ENCODE data around the gene LDLRAD1. TPM values are rescaled to one million over a fixed set of nuclear protein-coding genes. Genes with fewer than 3 reads are reported as not detected.

Gene LDLRAD1
- total and polyA plus RNA-seq, 10 of the 15 experiments (the other 5 are each of a cell fraction or from before 2014, with no cell fraction given), result not detected

DNA sequence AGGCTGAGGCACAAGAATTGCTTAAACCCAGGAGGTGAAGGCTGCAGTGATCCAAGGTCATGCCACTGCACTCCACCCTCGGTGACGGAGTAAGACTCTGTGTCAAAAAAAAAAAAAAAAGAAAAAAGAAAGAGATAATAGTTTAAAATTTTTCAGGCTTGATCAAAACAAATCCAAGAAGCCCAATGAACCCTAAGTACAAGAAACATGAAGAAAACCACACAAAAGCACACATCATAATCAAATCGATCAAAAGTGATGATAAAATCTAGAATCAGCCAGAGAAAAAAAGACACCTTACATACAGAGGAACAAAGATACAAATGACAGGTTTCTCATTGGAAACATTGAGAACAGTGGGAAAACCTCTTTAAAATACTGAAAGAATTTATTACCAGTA lies 31.5 kb downstream of the LDLRAD1 start (continued):
- TF ChIP-seq, protein P1, sequence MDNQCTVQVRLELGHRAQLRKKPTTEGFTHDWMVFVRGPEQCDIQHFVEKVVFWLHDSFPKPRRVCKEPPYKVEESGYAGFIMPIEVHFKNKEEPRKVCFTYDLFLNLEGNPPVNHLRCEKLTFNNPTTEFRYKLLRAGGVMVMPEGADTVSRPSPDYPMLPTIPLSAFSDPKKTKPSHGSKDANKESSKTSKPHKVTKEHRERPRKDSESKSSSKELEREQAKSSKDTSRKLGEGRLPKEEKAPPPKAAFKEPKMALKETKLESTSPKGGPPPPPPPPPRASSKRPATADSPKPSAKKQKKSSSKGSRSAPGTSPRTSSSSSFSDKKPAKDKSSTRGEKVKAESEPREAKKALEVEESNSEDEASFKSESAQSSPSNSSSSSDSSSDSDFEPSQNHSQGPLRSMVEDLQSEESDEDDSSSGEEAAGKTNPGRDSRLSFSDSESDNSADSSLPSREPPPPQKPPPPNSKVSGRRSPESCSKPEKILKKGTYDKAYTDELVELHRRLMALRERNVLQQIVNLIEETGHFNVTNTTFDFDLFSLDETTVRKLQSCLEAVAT (IDR thresholded peaks at IDR 0.05), result no peak
- TF ChIP-seq ZNF24 (IDR thresholded peaks at IDR 0.05), result no peak

DNA sequence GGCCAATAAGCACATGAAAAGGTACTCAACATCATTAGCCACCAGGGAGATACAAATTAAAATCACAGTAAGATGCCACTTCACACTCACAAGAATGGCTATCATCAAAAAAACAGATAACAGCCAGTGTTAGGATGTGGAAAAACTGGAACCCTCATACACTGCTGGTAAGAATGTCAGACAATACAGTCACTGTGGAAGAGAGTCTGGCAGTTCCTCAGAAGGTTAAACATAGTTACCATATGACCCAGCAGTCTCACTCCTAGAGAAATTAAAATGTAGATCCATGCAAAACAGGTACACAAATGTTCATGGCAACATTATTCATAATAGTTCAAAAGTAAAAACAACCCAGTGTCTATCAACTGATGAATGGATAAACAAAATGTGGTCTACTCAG lies 33.3 kb downstream of the LDLRAD1 start:
- in situ Hi-C loops (cut with MboI) (no loop called here), intact Hi-C loops (cut with micrococcal nuclease; ENCODE audit: unreplicated experiment) (no loop called here)
- Histone ChIP-seq H3K9me3 (replicated peaks; ENCODE audit: control insufficient read depth, insufficient read depth, low read length) (no peaks in the 10 kb centered on the region), H3K27ac (ENCODE audit: control insufficient read depth, insufficient read depth) (no peak overlapping the region), H3K4me2 (ENCODE audit: control insufficient read depth, insufficient read depth) (no peak overlapping the region), H3K36me3 (ENCODE audit: control insufficient read depth in 2 of 2, insufficient read depth in 2 of 2, low read length in 1 of 2) (no peaks in the 10 kb centered on the region), H2AFZ (ENCODE audit: control insufficient read depth, low read depth, low read length) (no peak overlapping the region), H3K9ac (ENCODE audit: control insufficient read depth, insufficient read depth, low read length) (no peak overlapping the region), H3K27me3 (replicated peaks in 1 of 2; ENCODE audit: control insufficient read depth in 2 of 2, insufficient read depth in 2 of 2, low read length in 1 of 2) (no peaks in the 10 kb centered on the region), H3K4me3 (no peak overlapping the region), H3K4me1 (ENCODE audit: control insufficient read depth, insufficient read depth, low read length) (no peaks in the 10 kb centered on the region), H3K79me2 (ENCODE audit: control insufficient read depth, insufficient read depth, low read length) (no peaks in the 10 kb centered on the region), H4K20me1 (ENCODE audit: control insufficient read depth, insufficient read depth) (no peaks in the 10 kb centered on the region)
- no TSS peak for BruUV-seq (replicated peaks)
- no peak for TF ChIP-seq PAX5 (IDR thresholded peaks at IDR 0.05; ENCODE audit: borderline replicate concordance, low read depth, low read length)
- RAD21 ChIA-PET (ENCODE audit: unreplicated experiment), result no interaction called here
- FAIRE-seq (no peak), ATAC-seq (no peak), DNase-seq (ENCODE audit: low read depth, low spot score) (no peak)
- CTCF ChIA-PET, result no interaction called here
- SMC1A ChIA-PET (ENCODE audit: uncharacterized antibody, unreplicated experiment), result no interaction called here
- POLR2A ChIA-PET, result interaction anchor here (0.7 kb wide), 1 partner anchor 1253 kb away, joined by 4 read pairs; no protein-coding TSS in a partner anchor

DNA sequence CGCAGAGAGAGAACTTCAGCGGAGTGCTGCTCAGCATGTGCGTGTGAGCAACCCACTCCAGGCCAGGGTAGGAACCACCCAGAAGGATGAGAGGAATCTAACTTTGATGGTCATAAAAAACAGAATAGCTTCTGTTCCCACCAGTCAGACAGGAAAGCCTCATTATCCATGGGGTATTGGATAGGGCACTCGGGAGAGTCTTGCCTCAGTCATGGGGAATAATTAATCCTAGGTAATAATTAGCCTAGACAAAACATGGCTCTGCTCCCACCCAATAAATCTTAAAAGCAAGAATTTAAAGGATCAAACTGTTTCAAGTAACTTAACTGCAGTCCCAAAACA lies 35.3 kb downstream of the LDLRAD1 start:
- Histone ChIP-seq H3K9me3 (replicated peaks; ENCODE audit: control insufficient read depth, insufficient read depth, low read length) (no peaks in the 10 kb centered on the region), H3K36me3 (ENCODE audit: control insufficient read depth in 2 of 2, insufficient read depth in 2 of 2, low read length in 1 of 2) (no peaks in the 10 kb centered on the region), H3K4me1 (ENCODE audit: control insufficient read depth, insufficient read depth, low read length) (no peaks in the 10 kb centered on the region), H2AFZ (ENCODE audit: control insufficient read depth, low read depth, low read length) (no peak overlapping the region), H3K4me3 (no peak overlapping the region), H3K79me2 (ENCODE audit: control insufficient read depth, insufficient read depth, low read length) (no peaks in the 10 kb centered on the region), H3K9ac (ENCODE audit: control insufficient read depth, insufficient read depth, low read length) (no peak overlapping the region), H3K27ac (ENCODE audit: control insufficient read depth, insufficient read depth) (no peak overlapping the region), H3K27me3 (replicated peaks in 1 of 2; ENCODE audit: control insufficient read depth in 2 of 2, insufficient read depth in 2 of 2, low read length in 1 of 2) (no peaks in the 10 kb centered on the region), H4K20me1 (ENCODE audit: control insufficient read depth, insufficient read depth) (no peaks in the 10 kb centered on the region), H3K4me2 (ENCODE audit: control insufficient read depth, insufficient read depth) (no peak overlapping the region)
- DNase-seq (ENCODE audit: low read depth, low spot score) (no peak), FAIRE-seq (no peak), ATAC-seq (no peak)
- SMC1A ChIA-PET (ENCODE audit: uncharacterized antibody, unreplicated experiment), result interaction anchor here (0.7 kb wide), 1 partner anchor 322 kb away, joined by 3 read pairs; no protein-coding TSS in a partner anchor
- WGBS (ENCODE audit: insufficient coverage, insufficient replicate concordance, low lambda C conversion rate, missing lambda C conversion rate), result 83% methylated on average over 4 of the region's 4 CpGs
- in situ Hi-C loops (cut with MboI) (no loop called here), intact Hi-C loops (cut with micrococcal nuclease; ENCODE audit: unreplicated experiment) (no loop called here)
- BruUV-seq (replicated peaks), result no TSS peak
- CTCF ChIA-PET, result interaction anchor here (1.0 kb wide), 1 partner anchor 9 kb away, joined by 3 read pairs; no protein-coding TSS in a partner anchor
- RAD21 ChIA-PET (ENCODE audit: unreplicated experiment), result no interaction called here
- POLR2A ChIA-PET, result no interaction called here
- no peak for TF ChIP-seq CBFB (IDR thresholded peaks at IDR 0.05; ENCODE audit: low read depth)
- no peak for TF ChIP-seq POU2F2 (IDR thresholded peaks at IDR 0.05; ENCODE audit: borderline replicate concordance, low read depth, low read length)
- TF ChIP-seq MTA2 (IDR thresholded peaks at IDR 0.05; ENCODE audit: low read depth), result no peak
- TF ChIP-seq, protein P2, sequence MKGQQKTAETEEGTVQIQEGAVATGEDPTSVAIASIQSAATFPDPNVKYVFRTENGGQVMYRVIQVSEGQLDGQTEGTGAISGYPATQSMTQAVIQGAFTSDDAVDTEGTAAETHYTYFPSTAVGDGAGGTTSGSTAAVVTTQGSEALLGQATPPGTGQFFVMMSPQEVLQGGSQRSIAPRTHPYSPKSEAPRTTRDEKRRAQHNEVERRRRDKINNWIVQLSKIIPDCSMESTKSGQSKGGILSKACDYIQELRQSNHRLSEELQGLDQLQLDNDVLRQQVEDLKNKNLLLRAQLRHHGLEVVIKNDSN (IDR thresholded peaks at IDR 0.05; ENCODE audit: borderline replicate concordance, extremely low read length, insufficient read depth, low read depth, low read length), result no peak
- TF ChIP-seq NR2F1 (conservative IDR thresholded peaks at IDR 0.05), result no peak
- TF ChIP-seq ZSCAN29 (IDR thresholded peaks at IDR 0.05), result no peak
- TF ChIP-seq, protein P3, sequence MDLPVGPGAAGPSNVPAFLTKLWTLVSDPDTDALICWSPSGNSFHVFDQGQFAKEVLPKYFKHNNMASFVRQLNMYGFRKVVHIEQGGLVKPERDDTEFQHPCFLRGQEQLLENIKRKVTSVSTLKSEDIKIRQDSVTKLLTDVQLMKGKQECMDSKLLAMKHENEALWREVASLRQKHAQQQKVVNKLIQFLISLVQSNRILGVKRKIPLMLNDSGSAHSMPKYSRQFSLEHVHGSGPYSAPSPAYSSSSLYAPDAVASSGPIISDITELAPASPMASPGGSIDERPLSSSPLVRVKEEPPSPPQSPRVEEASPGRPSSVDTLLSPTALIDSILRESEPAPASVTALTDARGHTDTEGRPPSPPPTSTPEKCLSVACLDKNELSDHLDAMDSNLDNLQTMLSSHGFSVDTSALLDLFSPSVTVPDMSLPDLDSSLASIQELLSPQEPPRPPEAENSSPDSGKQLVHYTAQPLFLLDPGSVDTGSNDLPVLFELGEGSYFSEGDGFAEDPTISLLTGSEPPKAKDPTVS (IDR thresholded peaks at IDR 0.05; ENCODE audit: low read depth, low read length), result no peak
- TF ChIP-seq CBX5 (IDR thresholded peaks at IDR 0.05; ENCODE audit: low read depth), result no peak
- no peak for TF ChIP-seq TCF7 (IDR thresholded peaks at IDR 0.05; ENCODE audit: borderline replicate concordance)
- TF ChIP-seq PAX5 (IDR thresholded peaks at IDR 0.05; ENCODE audit: borderline replicate concordance, low read depth, low read length), result no peak
- TF ChIP-seq RB1 (IDR thresholded peaks at IDR 0.05; ENCODE audit: borderline replicate concordance), result no peak
- no peak for TF ChIP-seq HDGF (IDR thresholded peaks at IDR 0.05)
